Endodermal cell (in vitro differentiated cells): Measurements from ENCODE around the gene TRIP12. TPM values are rescaled to one million over a fixed set of nuclear protein-coding genes. Genes with fewer than 3 reads are reported as not detected.

Source experiments
- DNase-seq: peaks from one replicate; pipeline ENCODE4 v3.0.0-alpha.2; 2017
- H3K27ac ChIP-seq: 2 replicates; pipeline ENCODE4 v1.5.1; 2013; ENCODE audit warnings: mild to moderate bottlenecking, low read depth, low read length, moderate library complexity
- H3K27me3 ChIP-seq: 2 replicates; pipeline ENCODE4 v1.6.1; 2013; ENCODE audit warnings: mild to moderate bottlenecking, low read length, moderate library complexity; ENCODE audit not compliant: insufficient read depth, control insufficient read depth, poor library complexity, severe bottlenecking
- H3K36me3 ChIP-seq: 2 replicates; pipeline ENCODE4 v1.7.0; 2013; ENCODE audit warnings: mild to moderate bottlenecking, low read length, moderate library complexity; ENCODE audit not compliant: control insufficient read depth, insufficient read depth
- H3K4me1 ChIP-seq: one replicate; pipeline ENCODE4 v1.7.0; 2013; ENCODE audit warnings: low read length; ENCODE audit not compliant: control insufficient read depth, insufficient read depth
- H3K4me3 ChIP-seq: 2 replicates; pipeline ENCODE4 v1.5.1; 2013; ENCODE audit warnings: mild to moderate bottlenecking, low read length, moderate library complexity
- H3K9ac ChIP-seq: 2 replicates; pipeline ENCODE4 v1.6.1; 2013; ENCODE audit warnings: mild to moderate bottlenecking, low read length, moderate library complexity; ENCODE audit not compliant: poor library complexity, severe bottlenecking; ENCODE audit errors: extremely low read depth
- H3K9me3 ChIP-seq: 2 replicates; pipeline ENCODE4 v1.6.1; 2013; ENCODE audit warnings: mild to moderate bottlenecking, low read length, moderate library complexity; ENCODE audit not compliant: control insufficient read depth
- H3K27ac Mint-ChIP-seq: 2 replicates; pipeline ENCODE4 v1.8.0; 2020; ENCODE audit warnings: mixed read lengths
- H3K27me3 Mint-ChIP-seq: 2 replicates; pipeline ENCODE4 v1.8.0; 2021; ENCODE audit warnings: mild to moderate bottlenecking, mixed read lengths; ENCODE audit not compliant: insufficient read depth
- H3K36me3 Mint-ChIP-seq: 2 replicates; pipeline ENCODE4 v1.8.0; 2020; ENCODE audit warnings: low read depth, mixed read lengths
- H3K4me1 Mint-ChIP-seq: 2 replicates; pipeline ENCODE4 v1.8.0; 2020; ENCODE audit warnings: mixed read lengths
- H3K4me3 Mint-ChIP-seq: 2 replicates; pipeline ENCODE4 v1.8.0; 2020; ENCODE audit warnings: mild to moderate bottlenecking, moderate library complexity, mixed read lengths
- H3K9me3 Mint-ChIP-seq: 2 replicates; pipeline ENCODE4 v1.8.0; 2020; ENCODE audit warnings: mild to moderate bottlenecking, mixed read lengths
- CTCF ChIP-seq: fragments of 200-600 bp; sonication (generic); conservative IDR thresholded peaks from 2 replicates; pipeline ENCODE4 v1.5.0; 2021; ENCODE audit warnings: antibody characterized with exemption, mild to moderate bottlenecking
- WGBS, 2 experiments: methylation state at CpG; one replicate each; pipeline versions ENCODE4 v1.1.5 to v1.1.7; 2013; ENCODE audit warnings: missing lambda C conversion rate in 2 of 2, mixed read lengths in 1 of 2; ENCODE audit not compliant: insufficient coverage in 1 of 2, insufficient read length in 1 of 2; 5-methylcytosine and 5-hydroxymethylcytosine counted together
- total RNA-seq, 2 donors: library from RNA; stranded (reverse); fragmentation: NEBNext Ultra II Directional in 1 of 2; extraction: Animal tissue kit (Norgen Biotek cat#: 25700) in 1 of 2; gene quantifications; 2 replicates in 1 of 2; 3 replicates in 1 of 2; pipeline ENCODE4 v1.2.1, GENCODE V29; 2021

Gene TRIP12
- total RNA-seq, 2 donors from 2014 or later: 177 to 229 TPM

DNA sequence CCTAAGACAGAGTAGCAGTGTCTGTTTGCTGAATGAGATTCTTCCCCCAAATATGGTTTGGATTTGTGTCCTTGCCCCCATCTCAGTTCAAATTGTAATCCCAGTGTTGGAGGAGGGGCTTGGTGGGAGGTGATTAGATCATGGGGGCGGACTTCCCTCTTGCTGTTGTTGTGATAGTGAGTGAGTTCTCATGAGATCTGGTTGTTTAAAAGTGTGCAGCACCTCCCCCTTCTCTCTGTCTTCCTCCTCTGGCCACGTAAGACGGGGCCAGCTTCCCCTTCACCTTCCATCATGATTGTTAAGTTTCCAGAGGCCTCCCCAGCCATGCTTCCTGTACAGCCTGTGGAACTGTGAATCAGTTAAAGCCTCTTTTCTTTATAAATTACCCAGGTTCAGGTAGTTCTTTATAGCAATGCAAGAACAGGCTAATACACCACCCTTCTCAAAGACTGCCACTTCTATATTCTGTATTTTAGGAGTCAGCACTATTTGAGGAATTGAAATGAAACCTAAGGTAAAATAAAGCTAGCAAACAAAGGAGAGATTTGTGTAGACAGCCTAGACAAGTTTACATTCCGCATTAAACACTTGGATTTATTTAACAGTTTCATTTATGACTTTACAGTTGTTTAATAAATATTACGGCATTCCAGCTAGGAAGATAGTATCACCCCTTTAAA is 22.1 kb upstream of the TRIP12 start:
- DNase-seq: no peak
- Histone ChIP-seq H3K36me3 (no peaks in the 10 kb centered on the region), H3K4me1 (no peaks in the 10 kb centered on the region), H3K27ac (no peak overlapping the region), H3K27me3 (no peaks in the 10 kb centered on the region), H3K4me3 (no peak overlapping the region), H3K9ac (no peak overlapping the region), H3K9me3 (no peaks in the 10 kb centered on the region)
- Mint-ChIP-seq H3K36me3 (peaks cover 6% of the 10 kb centered on the region), H3K27ac (peak overlapping the region; percentile 37), H3K9me3 (no peaks in the 10 kb centered on the region), H3K27me3 (no peaks in the 10 kb centered on the region), H3K4me1 (peaks cover 6% of the 10 kb centered on the region), H3K4me3 (no peak overlapping the region)
- WGBS, 2 experiments: 73 to 97% methylated on average over 2 to 4 of the region's 5 CpGs
- TF ChIP-seq CTCF: no peak

DNA sequence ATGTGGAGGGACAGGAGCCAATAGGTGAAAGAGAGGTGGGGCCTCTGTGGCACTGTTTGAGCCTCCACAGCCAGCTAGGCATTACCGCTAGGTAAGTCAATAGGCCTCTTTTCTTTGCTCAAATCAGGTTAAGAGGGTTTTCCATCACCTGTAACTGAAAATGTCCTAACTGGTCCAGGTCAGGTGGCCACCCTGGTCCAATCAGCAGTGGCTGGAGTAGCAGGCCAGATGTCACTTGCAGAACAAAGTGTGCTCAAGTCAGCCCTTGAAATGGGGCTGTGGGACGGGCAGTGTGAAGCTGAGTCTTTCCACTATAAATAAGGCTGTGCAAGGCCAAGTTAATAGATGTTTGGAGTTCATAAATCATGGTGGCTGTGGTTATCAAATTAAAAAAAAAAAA is 21.4 kb upstream of the TRIP12 start:
- no peak overlapping the region for H3K4me3 ChIP-seq
- H3K27me3 Mint-ChIP-seq: no peaks in the 10 kb centered on the region
- peaks cover 6% of the 10 kb centered on the region for H3K36me3 Mint-ChIP-seq
- H3K4me1 Mint-ChIP-seq: peaks cover 6% of the 10 kb centered on the region
- H3K27me3 ChIP-seq: no peaks in the 10 kb centered on the region
- WGBS, 2 experiments: 86% methylated on average over 2 of the region's 2 CpGs; no CpG with 5 or more reads in 1 of the 2 experiments
- H3K4me3 Mint-ChIP-seq: no peak overlapping the region
- no peaks in the 10 kb centered on the region for H3K9me3 ChIP-seq
- no peak overlapping the region for H3K27ac Mint-ChIP-seq
- H3K9me3 Mint-ChIP-seq: no peaks in the 10 kb centered on the region
- no peak overlapping the region for H3K27ac ChIP-seq
- no peaks in the 10 kb centered on the region for H3K36me3 ChIP-seq
- no peak overlapping the region for H3K9ac ChIP-seq
- no peaks in the 10 kb centered on the region for H3K4me1 ChIP-seq
- no peak for TF ChIP-seq CTCF
- no peak for DNase-seq

- H3K4me1 Mint-ChIP-seq: peaks cover 6% of the 10 kb centered on the region
- no peak overlapping the region for H3K27ac Mint-ChIP-seq
- no peak for DNase-seq
- no peak overlapping the region for H3K27ac ChIP-seq
- H3K27me3 ChIP-seq: no peaks in the 10 kb centered on the region
- H3K27me3 Mint-ChIP-seq: no peaks in the 10 kb centered on the region
- peaks cover 6% of the 10 kb centered on the region for H3K36me3 Mint-ChIP-seq
- 94 to 95% methylated on average over 6 to 8 of the region's 8 CpGs for WGBS, 2 experiments
- H3K4me1 ChIP-seq: no peaks in the 10 kb centered on the region
- H3K4me3 ChIP-seq: no peak overlapping the region
- no peaks in the 10 kb centered on the region for H3K9me3 ChIP-seq
- H3K36me3 ChIP-seq: no peaks in the 10 kb centered on the region
- no peak overlapping the region for H3K9ac ChIP-seq
- no peak overlapping the region for H3K4me3 Mint-ChIP-seq
- H3K9me3 Mint-ChIP-seq: peaks cover 3% of the 10 kb centered on the region
- no peak for TF ChIP-seq CTCF
Observed at GRCh38 chr2:229942671-229943070, 20.9 kb upstream of the TRIP12 start.
